ENCODE measurements around the gene ANK3.
A peak's percentile ranks its signal among the peaks of the same experiment; 100 is the strongest.

ANK3 gene

GRCh38 chr10:60122190-60122589 is 267.5 kb downstream of the ANK3 start:
- DNase-seq (ENCODE audit: insufficient read length, low spot score) (no peak), FAIRE-seq (no peak)

GRCh38 chr10:60114765-60115586 is 274.7 kb downstream of the ANK3 start:
- FAIRE-seq (peak; percentile 96), DNase-seq (ENCODE audit: insufficient read length, low spot score) (no peak)

GRCh38 chr10:60110739-60111138 is 278.9 kb downstream of the ANK3 start:
- DNase-seq (ENCODE audit: insufficient read length, low spot score) (no peak), FAIRE-seq (no peak)

- no peak for FAIRE-seq
Measured at GRCh38 chr10:60107308-60107976, 282.2 kb downstream of the ANK3 start.

GRCh38 chr10:60105295-60105695 is 284.4 kb downstream of the ANK3 start:
- DNase-seq (ENCODE audit: insufficient read length, low spot score) (no peak), FAIRE-seq (no peak)

More at GRCh38 chr10:60107308-60107976, 282.2 kb downstream of the ANK3 start:
- no peak for DNase-seq (ENCODE audit: insufficient read length, low spot score)

- FAIRE-seq = no peak
- no peak for DNase-seq (ENCODE audit: insufficient read length, low spot score)
Measured at GRCh38 chr10:60101821-60102220, 287.9 kb downstream of the ANK3 start.

- DNase-seq (ENCODE audit: insufficient read length, low spot score) = no peak
- FAIRE-seq = peak; percentile 71
Measured at GRCh38 chr10:60099998-60100747, 289.5 kb downstream of the ANK3 start.

GRCh38 chr10:60098677-60099601 is 290.7 kb downstream of the ANK3 start:
- no peak for DNase-seq (ENCODE audit: insufficient read length, low spot score)
- peak; percentile 83 for FAIRE-seq

GRCh38 chr10:60096761-60097513 is 292.7 kb downstream of the ANK3 start:
- DNase-seq (ENCODE audit: insufficient read length, low spot score) (no peak), FAIRE-seq (peak; percentile 52)

- FAIRE-seq (peak; percentile 69), DNase-seq (ENCODE audit: insufficient read length, low spot score) (no peak)
Measured at GRCh38 chr10:60093317-60093716, 296.4 kb downstream of the ANK3 start.

GRCh38 chr10:60086862-60087261 is 302.8 kb downstream of the ANK3 start:
- DNase-seq (ENCODE audit: insufficient read length, low spot score) (no peak), FAIRE-seq (no peak)

GRCh38 chr10:60086421-60086820 is 303.3 kb downstream of the ANK3 start:
- FAIRE-seq (peak; percentile 60), DNase-seq (ENCODE audit: insufficient read length, low spot score) (no peak)

- DNase-seq (ENCODE audit: insufficient read length, low spot score) (no peak), FAIRE-seq (peak; percentile 80)
Measured at GRCh38 chr10:60082744-60083344, 306.8 kb downstream of the ANK3 start.

- FAIRE-seq = peak; percentile 60
Measured at GRCh38 chr10:60082341-60082740, 307.3 kb downstream of the ANK3 start.

GRCh38 chr10:60073781-60074656 is 315.7 kb downstream of the ANK3 start:
- peak; percentile 98 for FAIRE-seq
- DNase-seq (ENCODE audit: insufficient read length, low spot score) = peak; percentile 18

More at GRCh38 chr10:60082341-60082740, 307.3 kb downstream of the ANK3 start:
- no peak for DNase-seq (ENCODE audit: insufficient read length, low spot score)

GRCh38 chr10:60073397-60073780 is 316.3 kb downstream of the ANK3 start:
- no peak for DNase-seq (ENCODE audit: insufficient read length, low spot score)
- peak; percentile 14 for FAIRE-seq

GRCh38 chr10:60069311-60069710 is 320.4 kb downstream of the ANK3 start:
- FAIRE-seq = no peak
- DNase-seq (ENCODE audit: insufficient read length, low spot score) = no peak

GRCh38 chr10:60050366-60050765 is 339.3 kb downstream of the ANK3 start:
- DNase-seq (ENCODE audit: insufficient read length, low spot score) (no peak), FAIRE-seq (no peak)
